GM19193 (cell line): ENCODE measurements around the gene GKN2.

Experiments used
- POLR2A ChIP-seq: IDR thresholded peaks from 4 replicates; pipeline ENCODE4 v1.6.1; 2011; ENCODE audit not compliant: insufficient read depth, insufficient read length; ENCODE audit errors: extremely low read depth

The GKN2 gene

GRCh38 chr2:68971591-68972231 is 19.0 kb upstream of the GKN2 start:
- TF ChIP-seq POLR2A, result no peak

- TF ChIP-seq POLR2A, result no peak
Measured at GRCh38 chr2:68970566-68971265, 18.0 kb upstream of the GKN2 start.

GRCh38 chr2:68969736-68970490 is 17.2 kb upstream of the GKN2 start:
- no peak for TF ChIP-seq POLR2A

GRCh38 chr2:68968221-68968620 is 15.5 kb upstream of the GKN2 start:
- no peak for TF ChIP-seq POLR2A

- no peak for TF ChIP-seq POLR2A
Measured at GRCh38 chr2:68964282-68964681, 11.6 kb upstream of the GKN2 start.

GRCh38 chr2:68961380-68961779 is 8.7 kb upstream of the GKN2 start:
- no peak for TF ChIP-seq POLR2A

GRCh38 chr2:68959001-68959400 is 6.3 kb upstream of the GKN2 start:
- no peak for TF ChIP-seq POLR2A

GRCh38 chr2:68951899-68952298 is 794 bp downstream of the GKN2 start:
- TF ChIP-seq POLR2A, result no peak

- no peak for TF ChIP-seq POLR2A
Measured at GRCh38 chr2:68948710-68949109, 4.0 kb downstream of the GKN2 start.

GRCh38 chr2:68946117-68946516 is 6.6 kb downstream of the GKN2 start:
- TF ChIP-seq POLR2A, result no peak

GRCh38 chr2:68943581-68944568 is 8.8 kb downstream of the GKN2 start:
- no peak for TF ChIP-seq POLR2A

- TF ChIP-seq POLR2A, result no peak
Measured at GRCh38 chr2:68942827-68943226, 9.9 kb downstream of the GKN2 start.

- TF ChIP-seq POLR2A, result no peak
Measured at GRCh38 chr2:68940369-68940768, 12.3 kb downstream of the GKN2 start.

GRCh38 chr2:68939962-68940361 is 12.7 kb downstream of the GKN2 start:
- no peak for TF ChIP-seq POLR2A

- no peak for TF ChIP-seq POLR2A
Measured at GRCh38 chr2:68938938-68939337, 13.8 kb downstream of the GKN2 start.
